Epidermal melanocyte (primary cell): Measurements from ENCODE around the gene RS1.

Source experiments
- DNase-seq: peaks from one replicate; pipeline ENCODE4 v3.0.0; 2011; ENCODE audit warnings: low spot score; ENCODE audit not compliant: insufficient read length

RS1 gene

DNA sequence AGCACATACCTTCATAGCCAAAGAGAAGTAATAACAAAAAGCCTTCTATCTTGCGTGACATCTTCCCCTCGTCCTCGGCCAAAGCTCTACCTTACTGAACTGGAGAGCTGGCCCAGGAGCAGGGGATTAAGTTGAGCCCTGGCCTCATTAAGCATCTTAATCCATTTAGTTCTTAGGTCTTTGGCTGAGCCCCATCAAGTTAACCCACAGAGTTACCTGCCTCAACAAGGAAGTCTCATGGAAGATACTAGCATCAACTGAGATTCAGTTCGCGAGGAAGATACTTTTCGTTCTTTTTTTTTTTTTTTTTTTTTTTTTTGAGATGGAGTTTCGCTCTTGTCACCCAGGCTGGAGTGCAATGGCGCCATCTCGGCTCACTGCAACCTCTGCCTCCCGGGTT, at the start of gene RS1:
RS1 (minus strand) TSS at position 101 of the 400 bp plus-strand sequence; CDS start at position 61, 40 bp downstream.
- DNase-seq: no peak

GRCh38 chrX:18719852-18720251, 47.9 kb upstream of the RS1 start:
- DNase-seq: no peak

DNA sequence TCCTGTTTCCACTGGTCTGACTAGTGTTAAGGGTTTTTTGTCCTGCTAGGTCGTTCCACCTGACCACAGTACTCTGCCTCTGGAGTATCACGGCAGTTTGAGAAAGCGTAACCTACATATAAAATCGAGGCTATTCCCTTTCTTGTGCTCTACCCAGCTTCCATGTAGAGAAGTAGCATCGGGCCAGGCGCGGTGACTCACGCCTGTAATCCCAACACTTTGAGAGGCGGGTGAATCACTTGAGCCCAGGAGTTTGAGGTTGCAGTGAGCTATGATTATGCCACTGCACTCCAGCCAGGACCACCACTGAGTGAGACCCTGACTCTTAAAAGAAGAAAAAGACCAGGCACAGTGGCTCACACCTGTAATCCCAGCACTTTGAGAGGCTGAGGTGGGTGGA, 43.0 kb upstream of the RS1 start:
- no peak for DNase-seq

DNA sequence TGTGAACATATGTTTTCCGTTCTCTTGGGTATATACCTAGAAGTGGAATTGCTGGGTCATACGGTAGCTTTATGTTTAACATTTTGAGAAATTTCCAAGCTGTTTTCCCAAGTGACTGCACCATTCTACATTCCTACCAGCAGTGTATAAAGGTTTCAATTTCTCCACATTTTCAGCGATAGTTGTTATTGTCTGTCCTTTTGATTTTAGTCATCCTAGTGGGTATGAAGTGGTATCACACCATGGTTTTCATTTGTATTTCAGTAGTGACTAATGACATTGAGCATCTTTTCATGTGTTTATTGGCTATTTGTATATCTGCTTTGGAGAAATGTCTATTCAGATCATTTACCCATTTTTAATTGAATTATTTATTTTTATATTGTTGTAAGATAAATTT, 37.9 kb upstream of the RS1 start:
- no peak for DNase-seq

- DNase-seq: peak; percentile 27
Observed at GRCh38 chrX:18707426-18708049, 35.6 kb upstream of the RS1 start, which contains the start of gene PPEF1. TSS of gene PPEF1 (plus strand) at chrX:18707645. CDS start at chrX:18707781, 136 bp downstream.

GRCh38 chrX:18702362-18703195, 30.7 kb upstream of the RS1 start:
- DNase-seq: peak; percentile 17

- no peak for DNase-seq
Observed at GRCh38 chrX:18701621-18702361, 29.9 kb upstream of the RS1 start.

- no peak for DNase-seq
Observed at GRCh38 chrX:18698737-18699650, 27.1 kb upstream of the RS1 start.

- no peak for DNase-seq
Observed at GRCh38 chrX:18696653-18697052, 24.7 kb upstream of the RS1 start.

- DNase-seq: no peak
Observed at GRCh38 chrX:18692541-18692940, 20.6 kb upstream of the RS1 start.

- no peak for DNase-seq
Observed at GRCh38 chrX:18691431-18691830, 19.5 kb upstream of the RS1 start.

- DNase-seq: no peak
Observed at GRCh38 chrX:18687856-18688495, 16.1 kb upstream of the RS1 start.

- no peak for DNase-seq
Observed at GRCh38 chrX:18682979-18683387, 11.1 kb upstream of the RS1 start.

DNA sequence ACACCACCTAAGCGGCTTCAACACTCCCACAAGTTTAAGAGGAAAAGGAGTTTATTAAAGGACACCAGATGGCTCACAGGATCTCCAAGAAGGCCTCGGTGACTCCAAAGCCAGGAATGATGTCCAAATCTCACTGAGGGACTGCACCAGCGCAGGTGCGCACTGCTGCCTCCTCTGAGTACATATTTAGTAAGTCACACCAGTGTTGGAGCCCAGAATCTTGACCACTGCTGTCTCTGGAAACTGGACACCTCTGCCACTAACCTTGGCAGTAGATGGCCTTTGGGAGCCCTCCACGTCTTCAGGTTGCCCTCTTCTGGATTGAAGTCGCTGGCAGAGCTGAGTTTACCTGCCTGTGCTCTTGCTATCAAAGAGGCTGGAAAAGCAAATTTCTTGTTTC, 10.1 kb upstream of the RS1 start:
- DNase-seq: no peak

GRCh38 chrX:18677161-18677869, 5.4 kb upstream of the RS1 start:
- no peak for DNase-seq

DNA sequence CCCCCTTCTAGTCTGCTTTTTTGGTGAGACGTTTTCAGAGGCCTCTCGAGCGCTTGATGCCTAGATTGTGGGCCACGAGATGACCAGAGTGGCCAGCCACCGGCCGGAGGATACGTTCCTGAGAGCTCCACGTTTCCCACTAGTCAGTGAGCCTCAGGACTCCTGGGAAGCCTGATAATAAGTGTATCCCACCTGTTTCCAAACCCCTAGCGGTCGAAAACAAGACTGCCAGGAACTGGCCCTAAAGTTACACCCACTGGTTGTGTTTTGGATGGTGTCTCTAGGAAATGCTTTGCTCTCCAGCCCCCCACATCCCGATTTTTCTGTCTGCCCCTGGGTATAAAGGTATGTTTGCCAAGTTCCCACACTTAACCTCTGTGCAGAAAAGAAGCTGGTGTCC, 4.6 kb upstream of the RS1 start:
- no peak for DNase-seq

DNA sequence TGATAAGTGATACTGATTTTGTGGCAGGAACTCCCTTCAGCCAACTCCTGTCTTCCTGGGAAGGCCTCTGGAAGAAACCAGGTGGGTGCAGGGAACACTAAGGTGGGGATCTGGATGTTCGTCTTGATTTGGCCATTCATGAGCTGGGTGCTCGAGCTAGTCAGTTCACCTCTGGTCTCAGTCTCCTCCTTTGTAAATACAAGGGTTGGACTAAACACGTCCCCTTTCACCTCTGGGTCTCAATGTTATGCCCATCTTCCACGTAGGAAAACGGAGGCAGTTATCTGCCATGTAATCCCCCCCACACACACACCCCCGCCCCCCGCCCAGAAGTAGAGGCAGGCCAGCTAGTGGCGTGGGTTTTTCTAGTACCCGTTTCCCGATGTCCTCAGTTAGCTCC, 4.1 kb upstream of the RS1 start:
- no peak for DNase-seq

- DNase-seq: peak; percentile 21
Observed at GRCh38 chrX:18674788-18675735, 3.2 kb upstream of the RS1 start.

DNA sequence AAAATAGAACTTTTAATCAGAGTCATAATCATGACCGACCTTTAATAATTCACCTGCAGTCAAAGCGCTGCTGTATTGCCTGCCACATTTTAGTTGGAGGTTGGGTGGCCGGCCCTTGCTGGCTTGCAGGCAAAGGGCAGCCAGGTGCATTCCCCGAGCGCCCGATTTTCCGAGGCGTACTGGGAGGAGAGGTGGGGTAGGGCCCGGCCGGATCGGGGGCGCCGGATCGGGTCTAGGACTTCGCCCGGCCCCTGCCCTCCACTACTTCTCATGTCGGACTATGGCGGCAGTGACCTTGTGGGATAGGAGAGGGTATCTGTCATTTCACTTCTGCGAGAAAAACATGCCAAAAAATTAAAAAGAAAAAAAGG, 2.5 kb upstream of the RS1 start:
- DNase-seq: no peak
